Sigmoid colon (tissue), 7 donors: ENCODE results near the gene SHANK1. TPM values are rescaled to one million over a fixed set of nuclear protein-coding genes. Genes with fewer than 3 reads are reported as not detected.

Experiments used
- DNase-seq: peaks from one replicate; pipeline ENCODE4 v3.0.0-alpha.2; 2019
- H3K27ac ChIP-seq, 4 donors: fragments of 200-600 bp; sonication (generic); one replicate each; pipeline ENCODE4 v1.5.1; 2016 to 2019; ENCODE audit warnings: mild to moderate bottlenecking in 1 of 4
- H3K27me3 ChIP-seq, 3 donors: fragments of 200-600 bp; sonication (generic); one replicate each; pipeline ENCODE4 v1.5.1; 2019; ENCODE audit warnings: mild to moderate bottlenecking in 1 of 3
- H3K36me3 ChIP-seq, 4 donors: fragments of 200-600 bp; sonication (generic); one replicate each; pipeline ENCODE4 v1.5.1; 2016 to 2019
- H3K4me1 ChIP-seq, 4 donors: fragments of 200-600 bp; sonication (generic); one replicate each; pipeline ENCODE4 v1.5.1; 2017 to 2019
- H3K4me3 ChIP-seq, 4 donors: fragments of 200-600 bp; sonication (generic); one replicate each; pipeline ENCODE4 v1.5.1; 2017 to 2019; ENCODE audit warnings: mild to moderate bottlenecking in 2 of 4, moderate library complexity in 1 of 4
- H3K9me3 ChIP-seq, 4 donors: fragments of 200-600 bp in 3 of 4; sonication (generic) in 3 of 4; one replicate each; pipeline versions ENCODE4 v1.5.1 to v1.6.1; 2013 to 2019
- EP300 ChIP-seq, 4 donors: sonication (generic); formaldehyde crosslinking; IDR thresholded peaks; one replicate each; pipeline ENCODE4 v1.6.1; 2017; ENCODE audit warnings: antibody characterized with exemption in 4 of 4
- POLR2A ChIP-seq, 2 donors: fragments of 450-650 bp; IDR thresholded peaks; one replicate each; pipeline ENCODE4 v1.6.1; 2016; ENCODE audit warnings: antibody characterized with exemption in 2 of 2, mild to moderate bottlenecking in 2 of 2, moderate library complexity in 2 of 2
- POLR2AphosphoS5 ChIP-seq, 4 donors: sonication (generic); formaldehyde crosslinking; IDR thresholded peaks; one replicate each; pipeline ENCODE4 v1.6.1; 2017; ENCODE audit warnings: antibody characterized with exemption in 4 of 4
- WGBS, 2 donors: extraction: QIAGEN DNeasy Blood & Tissue Kit; methylation state at CpG; one replicate each; pipeline ENCODE4 v1.1.7; 2013; 5-methylcytosine and 5-hydroxymethylcytosine counted together
- intact Hi-C: fragments of 100-400 bp; cut with DNase I; formaldehyde crosslinking; loops from one replicate; pipeline ENCODE4 v1.15.1; 2023
- polyA plus RNA-seq, 3 donors: library from polyadenylated mRNA; stranded (reverse); fragments of 200-250 nt; gene quantifications; one replicate each; pipeline ENCODE4 v1.2.3, GENCODE V29; 2013
- total RNA-seq, 4 donors: library from RNA; depleted of rRNA; stranded (reverse); fragments of >200 nt; gene quantifications; one replicate each; pipeline ENCODE4 v1.1.0, GENCODE V29; 2016
- TF ChIP-seq, protein P1 (sequence below), 4 experiments: fragments of 450-650 bp in 3 of 4; fragments of 200-600 bp in 1 of 4; IDR thresholded peaks; one replicate each; pipeline ENCODE4 v1.5.1; 2016 to 2019; ENCODE audit warnings: antibody characterized with exemption in 4 of 4, mild to moderate bottlenecking in 3 of 4, moderate library complexity in 2 of 4
- donor health status: healthy with polysubstance abuse.
- donor health status: Bipolar disorder and iron deficiency.
- donor health status: healthy.

Gene SHANK1
- total and polyA plus RNA-seq, 7 donors = under 0.01 to 1.2 (median 0.19) TPM; not detected in 2

DNA sequence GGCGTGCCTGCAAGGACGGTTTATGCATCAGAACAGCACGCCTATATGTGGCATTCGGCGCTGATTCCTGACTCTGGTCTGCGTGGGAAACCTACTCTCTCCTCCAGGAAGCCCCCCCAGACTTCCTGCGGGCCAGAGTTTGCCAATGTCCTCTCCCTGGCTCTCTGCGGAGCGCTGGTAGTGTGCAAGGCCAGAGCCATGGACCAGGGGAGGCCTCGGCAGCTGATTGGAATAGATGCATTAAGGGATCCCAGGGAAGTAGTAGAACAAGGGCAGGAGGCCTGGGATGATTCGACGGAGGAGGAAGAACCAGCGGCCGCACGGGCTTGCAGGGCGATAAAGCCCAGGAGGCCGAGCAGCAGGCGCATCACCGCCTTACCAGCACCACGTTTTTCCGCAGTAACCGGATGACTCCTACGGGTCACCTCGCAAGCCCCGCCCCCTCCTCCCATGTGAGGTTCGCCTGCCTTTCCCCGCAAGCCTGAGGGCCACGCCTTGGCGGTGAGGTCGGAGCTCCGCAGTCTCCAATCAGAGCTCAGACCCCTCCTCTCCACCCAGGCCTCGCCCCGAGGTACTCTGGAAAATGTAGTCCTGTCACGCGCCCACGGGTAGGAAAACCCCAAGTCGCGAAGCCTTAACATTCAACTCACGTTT lies 8.6 kb upstream of the SHANK1 start:
- no peak overlapping the region for H3K27ac ChIP-seq
- no peaks in the 10 kb centered on the region for H3K36me3 ChIP-seq
- TF ChIP-seq POLR2A (IDR thresholded peaks at IDR 0.05) (no peak), POLR2AphosphoS5 (IDR thresholded peaks at IDR 0.05) (no peak), EP300 (IDR thresholded peaks at IDR 0.05) (no peak)
- TF ChIP-seq, protein P1, sequence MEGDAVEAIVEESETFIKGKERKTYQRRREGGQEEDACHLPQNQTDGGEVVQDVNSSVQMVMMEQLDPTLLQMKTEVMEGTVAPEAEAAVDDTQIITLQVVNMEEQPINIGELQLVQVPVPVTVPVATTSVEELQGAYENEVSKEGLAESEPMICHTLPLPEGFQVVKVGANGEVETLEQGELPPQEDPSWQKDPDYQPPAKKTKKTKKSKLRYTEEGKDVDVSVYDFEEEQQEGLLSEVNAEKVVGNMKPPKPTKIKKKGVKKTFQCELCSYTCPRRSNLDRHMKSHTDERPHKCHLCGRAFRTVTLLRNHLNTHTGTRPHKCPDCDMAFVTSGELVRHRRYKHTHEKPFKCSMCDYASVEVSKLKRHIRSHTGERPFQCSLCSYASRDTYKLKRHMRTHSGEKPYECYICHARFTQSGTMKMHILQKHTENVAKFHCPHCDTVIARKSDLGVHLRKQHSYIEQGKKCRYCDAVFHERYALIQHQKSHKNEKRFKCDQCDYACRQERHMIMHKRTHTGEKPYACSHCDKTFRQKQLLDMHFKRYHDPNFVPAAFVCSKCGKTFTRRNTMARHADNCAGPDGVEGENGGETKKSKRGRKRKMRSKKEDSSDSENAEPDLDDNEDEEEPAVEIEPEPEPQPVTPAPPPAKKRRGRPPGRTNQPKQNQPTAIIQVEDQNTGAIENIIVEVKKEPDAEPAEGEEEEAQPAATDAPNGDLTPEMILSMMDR (IDR thresholded peaks at IDR 0.05) = no peak
- peak; percentile 91 for DNase-seq
- peaks cover 0 to 23% (median 19%) of the 10 kb centered on the region in 4 donors for H3K4me1 ChIP-seq
- intact Hi-C loops = loop anchor here (10.0 kb wide), 2 partner anchors 213 to 363 kb away; partner anchors contain the start of genes ASPDH, JOSD2 and NAPSA
- H3K4me3 ChIP-seq = no peak overlapping the region
- peaks cover 4 to 51% (median 18%) of the 10 kb centered on the region in 3 donors for H3K27me3 ChIP-seq
- H3K9me3 ChIP-seq = no peaks in the 10 kb centered on the region
- 18 to 37% methylated on average over 39 of the region's 39 CpGs for WGBS, 2 donors

DNA sequence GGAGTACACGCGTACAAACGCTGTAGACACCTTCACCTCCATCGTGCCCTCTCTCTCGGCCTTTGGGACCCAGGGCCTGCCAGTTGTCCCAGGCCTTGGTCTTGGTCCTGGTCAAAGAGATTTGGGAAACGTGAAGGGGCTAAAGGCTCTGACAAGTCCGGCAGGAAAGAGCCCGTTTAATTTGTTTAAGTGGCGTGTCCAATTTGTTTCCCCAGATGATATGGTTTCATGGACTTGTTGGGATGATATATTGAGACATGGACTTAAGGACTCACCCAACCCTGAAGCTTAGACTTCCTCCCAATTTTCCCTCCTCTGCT lies 6.3 kb upstream of the SHANK1 start:
- 78 to 79% methylated on average over 9 of the region's 9 CpGs for WGBS, 2 donors
- Histone ChIP-seq H3K4me1 (peaks cover 0 to 23% (median 19%) of the 10 kb centered on the region in 4 donors), H3K9me3 (no peaks in the 10 kb centered on the region), H3K36me3 (no peaks in the 10 kb centered on the region), H3K4me3 (peak overlapping the region in 2 of 4 donors; percentile 60 to 67), H3K27ac (no peak overlapping the region), H3K27me3 (peaks cover 4 to 66% (median 33%) of the 10 kb centered on the region in 3 donors)
- no peak for DNase-seq
- TF ChIP-seq, protein P1 (IDR thresholded peaks at IDR 0.05) = no peak
- no peak for TF ChIP-seq POLR2AphosphoS5 (IDR thresholded peaks at IDR 0.05)
- TF ChIP-seq POLR2A (IDR thresholded peaks at IDR 0.05) = no peak
- TF ChIP-seq EP300 (IDR thresholded peaks at IDR 0.05) = no peak
- intact Hi-C loops = loop anchor here (2.0 to 10.0 kb wide), 3 partner anchors 79 to 361 kb away; partner anchors contain the start of genes ASPDH, JOSD2 and NAPSA

DNA sequence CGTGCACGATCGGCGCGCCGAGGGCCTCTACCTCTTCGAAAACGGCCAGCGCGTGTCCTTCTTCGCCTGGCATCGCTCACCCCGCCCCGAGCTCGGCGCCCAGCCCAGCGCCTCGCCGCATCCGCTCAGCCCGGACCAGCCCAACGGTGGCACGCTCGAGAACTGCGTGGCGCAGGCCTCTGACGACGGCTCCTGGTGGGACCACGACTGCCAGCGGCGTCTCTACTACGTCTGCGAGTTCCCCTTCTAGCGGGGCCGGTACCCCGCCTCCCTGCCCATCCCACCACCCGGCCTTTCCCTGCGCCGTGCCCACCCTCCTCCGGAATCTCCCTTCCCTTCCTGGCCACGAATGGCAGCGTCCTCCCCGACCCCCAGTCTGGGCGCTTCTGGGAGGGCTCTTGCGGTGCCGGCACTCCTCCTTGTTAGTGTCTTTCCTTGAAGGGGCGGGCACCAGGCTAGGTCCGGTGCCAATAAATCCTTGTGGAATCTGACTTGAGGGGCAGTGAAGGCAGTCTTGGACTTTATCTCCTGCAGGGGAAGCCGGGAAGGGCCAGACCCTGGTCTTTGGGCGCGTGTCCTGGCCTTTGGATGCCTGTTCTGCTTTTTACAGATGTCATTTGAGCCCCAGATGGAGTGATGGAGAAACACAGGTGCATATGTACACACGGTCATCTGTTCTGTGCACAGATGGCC lies 5.8 kb upstream of the SHANK1 start:
- Histone ChIP-seq H3K4me1 (peaks cover 0 to 23% (median 19%) of the 10 kb centered on the region in 4 donors), H3K4me3 (peak overlapping the region; percentile 51 to 70 (median 64)), H3K36me3 (no peaks in the 10 kb centered on the region), H3K27me3 (peaks cover 4 to 66% (median 38%) of the 10 kb centered on the region in 3 donors), H3K9me3 (no peaks in the 10 kb centered on the region), H3K27ac (peak overlapping the region; percentile 63 to 83 (median 70))
- 4 to 5% methylated on average over 52 of the region's 52 CpGs for WGBS, 2 donors
- intact Hi-C loops = loop anchor here (2.0 to 10.0 kb wide), 3 partner anchors 79 to 361 kb away; partner anchors contain the start of genes ASPDH, JOSD2 and NAPSA
- DNase-seq = no peak
- TF ChIP-seq POLR2A (IDR thresholded peaks at IDR 0.05) (no peak), POLR2AphosphoS5 (IDR thresholded peaks at IDR 0.05) (no peak), EP300 (IDR thresholded peaks at IDR 0.05) (no peak)
- TF ChIP-seq, protein P1 (IDR thresholded peaks at IDR 0.05) = no peak

DNA sequence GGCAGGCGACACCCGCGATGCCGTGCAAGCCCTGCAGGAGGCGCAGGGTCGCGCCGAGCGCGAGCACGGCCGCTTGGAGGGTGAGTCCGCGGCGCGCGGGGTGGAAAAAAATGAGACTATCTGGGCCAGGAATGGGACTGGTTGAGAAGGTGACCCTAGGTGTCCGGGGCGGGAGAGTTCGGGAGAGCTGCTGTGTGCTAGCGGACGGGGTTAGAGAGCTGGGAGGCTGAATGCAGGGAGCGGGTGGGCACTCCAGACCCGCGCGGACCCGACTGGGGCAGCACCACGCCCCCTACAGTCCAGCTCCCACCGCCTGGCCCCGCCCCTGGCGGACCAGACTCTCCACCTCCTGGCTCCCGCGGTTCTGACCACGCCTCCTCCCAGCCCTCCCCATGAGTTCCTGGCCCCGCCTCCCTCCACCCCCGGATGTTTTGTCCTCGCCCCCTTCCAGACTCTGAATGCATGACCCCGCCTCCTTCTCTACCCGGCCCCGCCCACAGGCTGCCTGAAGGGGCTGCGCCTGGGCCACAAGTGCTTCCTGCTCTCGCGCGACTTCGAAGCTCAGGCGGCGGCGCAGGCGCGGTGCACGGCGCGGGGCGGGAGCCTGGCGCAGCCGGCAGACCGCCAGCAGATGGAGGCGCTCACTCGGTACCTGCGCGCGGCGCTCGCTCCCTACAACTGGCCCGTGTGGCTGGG lies 5.1 kb upstream of the SHANK1 start:
- intact Hi-C loops = loop anchor here (1.0 to 10.0 kb wide), 4 partner anchors 59 to 360 kb away; partner anchors contain the start of genes ASPDH, JOSD2 and NAPSA
- Histone ChIP-seq H3K4me3 (peak overlapping the region; percentile 51 to 70 (median 64)), H3K4me1 (peaks cover 0 to 23% (median 19%) of the 10 kb centered on the region in 4 donors), H3K9me3 (no peaks in the 10 kb centered on the region), H3K27me3 (peaks cover 4 to 67% (median 45%) of the 10 kb centered on the region in 3 donors), H3K36me3 (no peaks in the 10 kb centered on the region), H3K27ac (peak overlapping the region; percentile 63 to 83 (median 70))
- 0 to 1% methylated on average over 65 of the region's 65 CpGs for WGBS, 2 donors
- peak; percentile 100 for DNase-seq
- TF ChIP-seq, protein P1 (IDR thresholded peaks at IDR 0.05) = peak; percentile 56 to 71 (median 58)
- TF ChIP-seq POLR2A (IDR thresholded peaks at IDR 0.05) (peak in 1 of 2 donors; percentile 15), POLR2AphosphoS5 (IDR thresholded peaks at IDR 0.05) (peak; percentile 23 to 82 (median 65)), EP300 (IDR thresholded peaks at IDR 0.05) (no peak)
